Keratinocyte (primary cell): ENCODE measurements around the gene ELF5. TPM values are rescaled to one million over a fixed set of nuclear protein-coding genes. Genes with fewer than 3 reads are reported as not detected.

Experiments
- DNase-seq: peaks from one replicate; pipeline ENCODE4 v3.0.0-alpha.2; 2011; ENCODE audit warnings: low read depth, missing footprints, low spot score
- FAIRE-seq: peaks from 2 replicates; lab custom pipeline; 2011; peaks lifted over from hg19 to GRCh38; lab: Jason Lieb, UNC
- H2AFZ ChIP-seq: 2 replicates; pipeline ENCODE4 v1.6.0; 2012; ENCODE audit warnings: low read length, control low read depth, inconsistent platforms; ENCODE audit not compliant: control insufficient read depth
- H3K27ac ChIP-seq: 2 replicates; pipeline ENCODE4 v1.5.1; 2011; ENCODE audit warnings: low read length; ENCODE audit not compliant: control insufficient read depth, insufficient read depth
- H3K27me3 ChIP-seq: 3 replicates; pipeline ENCODE4 v1.6.0; 2011; ENCODE audit warnings: low read length; ENCODE audit not compliant: control insufficient read depth, insufficient read depth; ENCODE audit errors: extremely low read depth
- H3K36me3 ChIP-seq, 2 experiments: 2 replicates in 1 of 2; 3 replicates in 1 of 2; pipeline ENCODE4 v1.5.1; 2011; ENCODE audit warnings: low read length in 2 of 2, mild to moderate bottlenecking in 1 of 2; ENCODE audit not compliant: control insufficient read depth in 2 of 2, insufficient read depth in 2 of 2; ENCODE audit errors: extremely low read depth in 1 of 2
- H3K4me1 ChIP-seq: 3 replicates; pipeline ENCODE4 v1.5.1; 2011; ENCODE audit warnings: low read length; ENCODE audit not compliant: control insufficient read depth, insufficient read depth; ENCODE audit errors: extremely low read depth
- H3K4me2 ChIP-seq: 3 replicates; pipeline ENCODE4 v1.6.0; 2011; ENCODE audit warnings: low read depth, low read length; ENCODE audit not compliant: control insufficient read depth, insufficient read depth; ENCODE audit errors: extremely low read depth
- H3K4me3 ChIP-seq, 3 experiments: fragments of 200-600 bp in 1 of 3; sonication (generic) in 1 of 3; 2 replicates in 2 of 3; 3 replicates in 1 of 3; pipeline ENCODE4 v1.5.1; 2011 to 2016; ENCODE audit warnings: low read length in 3 of 3, mild to moderate bottlenecking in 3 of 3, control low read depth in 2 of 3, inconsistent platforms in 1 of 3, low read depth in 1 of 3, mixed read lengths in 1 of 3, mixed run types in 1 of 3, moderate library complexity in 1 of 3; ENCODE audit not compliant: control insufficient read depth in 2 of 3, insufficient read depth in 2 of 3; ENCODE audit errors: extremely low read depth in 1 of 3
- H3K79me2 ChIP-seq: 2 replicates; pipeline ENCODE4 v1.6.0; 2012; ENCODE audit warnings: low read length; ENCODE audit not compliant: control insufficient read depth, insufficient read depth
- H3K9ac ChIP-seq: 3 replicates; pipeline ENCODE4 v1.6.0; 2011; ENCODE audit warnings: low read length; ENCODE audit not compliant: control insufficient read depth, insufficient read depth; ENCODE audit errors: extremely low read depth
- H3K9me1 ChIP-seq: 3 replicates; pipeline ENCODE4 v1.6.0; 2011; ENCODE audit warnings: low read length; ENCODE audit not compliant: control insufficient read depth, insufficient read depth; ENCODE audit errors: extremely low read depth
- H3K9me3 ChIP-seq: 2 replicates; pipeline ENCODE4 v1.5.1; 2012; ENCODE audit warnings: low read depth, low read length; ENCODE audit not compliant: control insufficient read depth
- H4K20me1 ChIP-seq: 3 replicates; pipeline ENCODE4 v1.6.0; 2011; ENCODE audit warnings: low read length; ENCODE audit not compliant: control insufficient read depth, insufficient read depth; ENCODE audit errors: extremely low read depth
- CTCF ChIP-seq, 3 experiments: IDR thresholded peaks in 1 of 3; conservative IDR thresholded peaks in 1 of 3; optimal IDR thresholded peaks in 1 of 3; 2 replicates in 2 of 3; 3 replicates in 1 of 3; pipeline versions ENCODE3 to v1.5.1; 2011; ENCODE audit warnings: low read length in 3 of 3, mild to moderate bottlenecking in 3 of 3, moderate library complexity in 2 of 3, control low read depth in 1 of 3, inconsistent platforms in 1 of 3; ENCODE audit not compliant: insufficient read depth in 2 of 3; ENCODE audit errors: extremely low read depth in 1 of 3
- EZH2 ChIP-seq: IDR thresholded peaks from one replicate; pipeline ENCODE4 v1.6.1; 2012; ENCODE audit warnings: inconsistent platforms, mild to moderate bottlenecking, low read length, moderate library complexity
- dilution Hi-C: fragments of 300-500 bp; cut with MboI; formaldehyde crosslinking; loops from one replicate; pipeline ENCODE4 v1.7.0; 2020; ENCODE audit warnings: low sequenced_read_pairs; ENCODE audit not compliant: extremely low pct_ligation_motif_present
- polyA plus RNA-seq, 5 experiments: library from polyadenylated mRNA; depleted of rRNA in 3 of 5; stranded (reverse) in 3 of 5; stranded (forward) in 1 of 5; unstranded in 1 of 5; fragments of >200 nt; gene quantifications; 1 replicate in 1 of 5; 2 replicates in 3 of 5; 3 replicates in 1 of 5; pipeline versions ENCODE4 v1.2.1 to v1.2.3, GENCODE V29; 2011 to 2012; ENCODE audit warnings: missing spikeins in 2 of 5, low read depth in 1 of 5, low replicate concordance in 1 of 5

Gene ELF5
- polyA plus RNA-seq, 1 donor (not counting 4 experiments of a cell fraction or from before 2014, with no cell fraction given) = not detected

GRCh38 chr11:34510673-34511072 is 2.9 kb downstream of the ELF5 start:
- H4K20me1 ChIP-seq = no peaks in the 10 kb centered on the region

GRCh38 chr11:34510218-34510617 is 3.4 kb downstream of the ELF5 start:
- Histone ChIP-seq H3K9me3 (no peaks in the 10 kb centered on the region), H3K9me1 (no peaks in the 10 kb centered on the region), H3K27ac (no peak overlapping the region), H2AFZ (no peak overlapping the region), H3K27me3 (no peaks in the 10 kb centered on the region), H3K4me1 (peaks cover 2% of the 10 kb centered on the region), H3K4me3 (no peak overlapping the region), H3K4me2 (no peak overlapping the region), H3K9ac (no peak overlapping the region), H3K79me2 (no peaks in the 10 kb centered on the region), H3K36me3 (no peaks in the 10 kb centered on the region), H4K20me1 (no peaks in the 10 kb centered on the region)
- DNase-seq (no peak), FAIRE-seq (no peak)
- TF ChIP-seq EZH2 (no peak), CTCF (optimal IDR thresholded peaks at IDR 0.05 in 1 of 3, IDR thresholded peaks at IDR 0.05 in 1 of 3, conservative IDR thresholded peaks at IDR 0.05 in 1 of 3; ENCODE audit: extremely low read depth in 1 of 3, insufficient read depth in 2 of 3, low read length in 3 of 3) (no peak)
- dilution Hi-C loops = no loop called here

More at GRCh38 chr11:34510673-34511072, 2.9 kb downstream of the ELF5 start:
- no peak overlapping the region for H3K9ac ChIP-seq
- no peaks in the 10 kb centered on the region for H3K9me1 ChIP-seq
- FAIRE-seq (no peak), DNase-seq (no peak)
- H3K4me3 ChIP-seq = no peak overlapping the region
- H3K27me3 ChIP-seq = no peaks in the 10 kb centered on the region
- no peaks in the 10 kb centered on the region for H3K79me2 ChIP-seq
- no peak overlapping the region for H3K4me2 ChIP-seq
- dilution Hi-C loops = no loop called here
- H3K9me3 ChIP-seq = no peaks in the 10 kb centered on the region
- peaks cover 2% of the 10 kb centered on the region for H3K4me1 ChIP-seq
- no peaks in the 10 kb centered on the region for H3K36me3 ChIP-seq
- TF ChIP-seq EZH2 (no peak), CTCF (optimal IDR thresholded peaks at IDR 0.05 in 1 of 3, IDR thresholded peaks at IDR 0.05 in 1 of 3, conservative IDR thresholded peaks at IDR 0.05 in 1 of 3; ENCODE audit: extremely low read depth in 1 of 3, insufficient read depth in 2 of 3, low read length in 3 of 3) (no peak)
- no peak overlapping the region for H2AFZ ChIP-seq
- H3K27ac ChIP-seq = no peak overlapping the region
